GM19193 (cell line): Measurements from ENCODE around the gene ATG5.

Source experiments
- POLR2A ChIP-seq: IDR thresholded peaks from 4 replicates; pipeline ENCODE4 v1.6.1; 2011; ENCODE audit not compliant: insufficient read depth, insufficient read length; ENCODE audit errors: extremely low read depth

ATG5 gene

DNA sequence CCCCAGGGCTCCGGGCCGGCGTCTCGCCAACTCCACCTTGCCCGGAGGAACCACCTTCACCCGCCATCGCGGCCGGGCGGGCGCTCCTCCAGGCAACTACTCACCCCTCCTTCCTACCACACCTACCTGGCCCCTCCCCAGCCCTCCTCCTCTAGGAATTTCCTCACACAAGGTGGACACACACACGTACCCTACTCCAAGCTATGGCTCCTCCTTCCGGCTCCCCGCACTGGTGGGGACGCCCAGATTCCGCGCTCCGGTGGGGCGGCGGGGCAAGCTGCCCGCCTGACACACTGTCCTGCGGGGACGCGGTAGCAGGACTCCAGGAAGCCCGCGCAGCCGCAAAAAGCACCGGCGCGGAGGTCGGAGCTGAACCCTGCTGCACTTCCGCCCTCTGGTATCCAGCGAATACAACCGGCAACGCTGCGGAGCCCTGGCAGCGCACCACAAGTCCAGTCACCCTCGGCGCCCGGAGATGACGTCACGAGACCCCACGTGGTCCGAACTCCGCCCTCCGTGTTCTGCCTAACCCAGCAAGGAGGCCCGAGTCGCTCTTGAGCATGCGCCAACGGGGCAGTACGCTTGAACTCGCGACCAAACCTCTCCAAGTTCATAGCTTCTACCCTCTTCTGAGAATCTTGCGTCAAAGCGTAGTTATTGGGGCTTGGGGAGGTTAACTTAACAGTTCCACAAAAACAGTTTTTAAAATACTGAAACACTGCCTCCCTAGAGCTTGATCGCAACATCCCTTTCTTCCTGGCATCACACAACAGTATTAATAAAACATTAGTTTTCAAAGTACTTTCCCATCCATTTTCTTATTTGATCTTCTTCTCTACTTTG lies at the start of gene ATG5:
Gene ATG5, minus strand, starts transcription at position 425 of the 843 bp plus-strand sequence. CDS start 9,552 bp downstream, outside the sequence.
- TF ChIP-seq POLR2A, result peak; percentile 93

DNA sequence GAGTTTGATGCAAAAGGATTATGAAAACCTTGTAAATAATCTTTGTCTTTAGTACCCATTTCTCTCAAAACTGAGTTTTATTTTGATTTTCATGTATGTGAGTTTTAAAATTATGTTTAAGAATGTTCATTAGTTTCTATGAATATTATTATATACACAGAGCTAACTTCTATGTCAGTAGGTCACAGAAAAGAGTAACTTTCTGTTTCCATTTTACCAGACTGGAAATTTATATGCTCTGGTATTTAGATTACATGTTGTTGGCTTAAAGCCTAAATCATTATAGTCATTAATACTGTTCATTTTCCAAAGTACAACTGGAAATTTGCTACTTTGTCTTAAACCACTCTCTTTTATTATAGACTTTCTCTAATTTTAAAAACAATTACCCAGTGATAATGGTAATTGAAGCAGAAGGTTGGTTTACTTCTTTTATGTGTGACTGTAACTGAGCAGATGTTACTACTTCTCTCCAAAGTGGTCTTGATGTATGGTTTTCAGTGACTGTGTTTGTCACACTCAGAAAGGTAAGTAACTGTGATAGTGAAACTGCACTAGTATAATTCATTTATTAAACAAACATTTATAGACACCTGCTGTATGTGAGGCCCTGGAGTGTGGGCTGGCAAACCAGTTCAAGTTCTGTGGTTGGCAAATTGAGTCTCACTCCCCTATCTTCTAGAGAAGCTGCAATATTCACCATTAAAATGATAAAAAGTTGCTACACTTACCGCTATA lies 48.1 kb upstream of the ATG5 start:
- TF ChIP-seq POLR2A, result no peak

DNA sequence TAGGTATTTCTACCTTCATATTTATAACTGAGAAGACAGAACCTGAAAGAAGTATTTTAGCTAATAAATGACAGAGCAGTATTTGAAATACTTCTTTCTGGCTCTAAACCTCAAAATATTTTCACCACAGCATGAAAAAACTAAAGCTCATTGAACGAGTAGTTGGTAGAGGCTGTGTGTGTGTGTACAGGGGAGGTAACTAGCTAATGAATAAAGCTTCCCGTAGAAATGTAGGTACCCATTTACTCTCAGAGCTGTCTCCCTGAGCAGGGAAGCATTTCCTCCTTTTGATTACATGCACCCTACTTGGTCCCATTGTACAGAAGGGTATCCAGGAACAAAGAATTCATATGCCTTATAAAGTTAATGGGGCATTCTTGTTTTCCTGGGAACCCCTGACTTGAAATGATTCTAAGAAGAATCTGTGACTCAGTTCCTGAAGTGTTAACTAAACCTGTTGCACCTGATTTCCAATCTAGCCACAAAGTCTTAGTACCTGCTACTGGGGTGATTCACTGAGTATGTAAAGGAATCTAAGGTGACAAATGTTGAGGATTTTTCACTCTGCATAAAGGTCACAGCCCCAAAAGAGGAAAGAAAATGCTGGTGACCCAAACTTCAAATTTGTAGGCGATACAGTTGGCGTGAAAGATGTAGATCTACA lies 47.4 kb upstream of the ATG5 start:
- no peak for TF ChIP-seq POLR2A

DNA sequence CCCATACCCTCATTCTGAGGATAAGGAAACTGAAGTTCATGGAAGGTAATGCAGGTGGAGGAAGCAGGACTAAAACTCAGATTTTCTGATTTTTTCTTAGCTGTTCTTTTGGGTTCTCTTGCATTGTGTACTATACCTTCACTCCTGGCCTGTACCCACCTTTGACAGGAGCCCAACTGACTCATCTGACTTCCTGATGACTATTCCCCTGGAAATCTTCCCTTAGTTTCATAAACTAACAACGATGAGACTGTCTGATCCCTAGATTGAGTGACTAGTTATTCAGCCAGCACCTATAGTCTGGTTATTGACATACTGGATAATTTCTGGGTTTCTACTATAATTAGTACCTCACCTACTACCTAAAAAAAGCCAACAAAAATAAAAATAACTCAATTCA lies 45.1 kb upstream of the ATG5 start:
- TF ChIP-seq POLR2A, result no peak

DNA sequence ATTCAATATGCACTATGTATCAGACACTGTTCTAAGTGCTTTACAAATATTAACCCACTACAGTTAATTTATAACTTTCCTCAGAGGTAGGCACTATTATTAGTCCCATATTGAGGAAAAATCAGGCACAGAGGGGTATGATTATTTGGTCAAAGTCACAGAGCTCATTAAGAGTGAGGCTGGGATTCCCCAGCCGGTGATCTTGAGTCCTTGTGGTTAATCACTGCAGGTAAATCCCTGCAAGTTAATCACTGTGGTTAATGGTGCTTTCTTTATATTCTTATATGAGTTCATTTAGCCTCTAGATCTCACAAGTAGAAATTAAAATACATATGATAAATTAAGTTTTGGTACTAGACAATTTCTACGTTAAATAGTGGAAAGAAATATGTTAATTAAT lies 44.2 kb upstream of the ATG5 start:
- no peak for TF ChIP-seq POLR2A

DNA sequence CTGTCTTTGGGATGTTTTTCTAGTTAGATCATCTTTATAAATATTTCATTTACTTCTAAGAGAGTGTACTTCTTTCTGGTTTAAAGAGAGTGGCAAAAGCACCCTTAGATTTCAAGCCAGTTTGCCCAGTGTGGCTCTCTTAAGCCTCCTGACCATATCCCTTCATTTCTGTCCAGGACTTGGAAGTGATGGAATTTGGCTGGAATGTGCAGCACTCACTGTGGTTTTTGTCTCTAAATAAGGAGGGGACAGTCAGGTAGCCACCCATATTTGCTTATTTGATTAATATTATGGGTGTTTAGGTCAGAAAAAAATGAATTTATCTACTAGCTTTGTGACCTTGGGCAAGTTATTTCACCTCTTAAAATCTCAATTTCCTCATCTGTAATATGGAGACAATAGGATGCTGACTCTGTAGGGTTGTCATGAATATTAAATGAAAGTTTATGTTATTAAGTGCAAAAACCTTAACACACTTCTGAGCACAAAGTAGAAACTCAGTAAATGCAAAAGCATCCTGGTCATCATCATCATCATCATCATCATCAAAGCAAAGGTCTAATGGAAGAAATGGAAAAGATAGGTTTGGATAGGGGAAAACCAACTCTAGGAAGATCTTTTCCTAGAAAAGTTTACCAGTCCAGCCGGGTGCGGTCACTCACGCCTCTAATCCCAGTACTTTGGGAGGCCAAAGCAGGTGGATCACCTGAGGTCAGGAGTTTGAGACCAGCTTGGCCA lies 38.0 kb upstream of the ATG5 start:
- TF ChIP-seq POLR2A, result no peak

DNA sequence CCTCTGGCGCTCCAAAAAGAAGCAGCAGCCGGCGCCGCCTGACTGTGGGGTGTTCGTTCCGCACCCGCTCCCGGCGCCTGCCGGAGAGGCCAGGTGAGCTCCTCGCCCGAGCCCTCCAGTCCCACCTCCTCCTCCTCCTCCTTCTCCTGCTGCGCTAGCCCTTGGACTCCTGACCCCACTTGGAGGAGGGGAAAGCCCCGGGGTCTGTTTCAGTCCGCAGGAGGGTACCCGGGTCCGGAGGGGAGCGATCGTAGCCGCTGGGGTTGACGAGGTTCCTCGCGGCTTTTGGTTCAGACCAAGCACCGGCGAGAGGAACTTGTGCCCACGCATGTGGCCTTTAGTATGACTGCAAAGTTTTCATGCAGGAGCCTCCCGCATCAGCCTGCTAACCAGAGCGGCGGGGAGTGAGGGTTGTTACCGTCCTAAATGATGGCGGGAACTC lies 35.5 kb upstream of the ATG5 start:
- TF ChIP-seq POLR2A, result no peak

DNA sequence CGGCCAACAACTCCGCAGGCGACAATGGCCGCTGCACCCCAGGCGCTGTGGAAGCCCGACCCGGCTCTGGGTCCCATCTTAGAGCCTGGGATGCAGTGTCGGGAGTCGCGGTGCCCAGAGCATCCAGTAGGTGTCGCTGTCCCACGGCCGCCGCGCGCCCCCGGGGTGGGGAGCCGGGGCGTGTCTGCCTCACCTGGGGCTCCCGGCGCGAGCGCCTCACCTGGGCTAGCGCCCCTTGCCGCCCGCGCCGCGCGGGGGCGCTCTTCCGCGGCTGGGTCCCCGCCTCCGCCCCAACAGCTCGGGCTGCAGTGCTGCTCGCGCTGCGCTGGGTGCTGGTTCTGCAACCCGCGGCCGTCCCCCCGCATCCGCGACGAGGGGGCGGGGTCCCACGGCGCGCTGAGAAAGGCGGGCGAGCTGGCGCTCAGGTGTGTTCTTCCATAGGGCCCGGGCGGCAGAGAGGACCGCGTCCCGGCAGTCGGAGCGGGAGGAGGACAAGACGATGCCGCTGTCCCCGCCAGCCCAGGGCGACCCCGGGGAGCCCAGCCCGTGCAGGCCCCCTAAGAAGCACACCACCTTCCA lies 34.9 kb upstream of the ATG5 start, which contains the start of gene CRYBG1:
Gene CRYBG1, plus strand, starts transcription at position 308 of the 579 bp plus-strand sequence. Its CDS starts 192 bp downstream, at position 500.
- TF ChIP-seq POLR2A, result no peak

DNA sequence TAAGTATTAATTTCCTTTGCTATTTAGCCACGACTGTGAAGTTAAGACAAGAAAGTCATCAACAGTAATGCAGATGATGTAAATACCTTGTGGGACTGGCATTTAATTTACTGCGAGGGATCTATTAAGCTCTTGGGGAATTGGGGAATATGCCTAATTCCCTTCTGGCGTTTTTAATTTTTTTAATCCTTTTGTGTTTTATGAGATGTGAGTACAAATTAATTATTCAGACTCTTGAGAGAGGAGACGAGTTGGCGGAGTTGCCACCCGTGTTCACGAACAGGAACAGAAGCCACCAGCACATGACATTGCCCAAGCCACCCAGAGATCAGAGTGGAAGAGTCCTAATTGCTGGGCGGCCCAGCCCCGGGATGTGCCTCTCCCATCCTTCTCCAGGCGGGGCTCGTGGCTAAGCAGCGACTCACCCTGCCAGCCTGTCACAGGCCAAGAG lies 34.4 kb upstream of the ATG5 start:
- TF ChIP-seq POLR2A, result no peak

DNA sequence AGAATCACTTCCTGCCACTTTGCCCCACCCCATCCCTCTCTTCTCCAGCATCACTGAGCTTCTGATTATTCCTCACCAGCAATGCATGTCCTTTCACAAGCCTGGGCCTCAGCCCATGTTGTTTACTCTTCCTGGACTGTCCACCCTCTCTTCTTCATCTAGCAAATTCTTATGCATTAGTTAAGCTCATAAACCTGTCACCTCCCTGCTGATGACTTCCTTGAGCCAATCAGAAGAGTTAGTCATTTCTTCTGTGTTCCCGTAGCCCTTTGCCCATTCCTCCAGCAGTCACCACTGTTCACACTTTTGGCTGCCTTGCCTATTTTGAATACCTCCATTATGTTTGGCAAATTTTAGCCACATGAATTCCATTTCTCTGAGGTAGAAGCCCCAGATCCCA lies 30.8 kb upstream of the ATG5 start:
- no peak for TF ChIP-seq POLR2A

DNA sequence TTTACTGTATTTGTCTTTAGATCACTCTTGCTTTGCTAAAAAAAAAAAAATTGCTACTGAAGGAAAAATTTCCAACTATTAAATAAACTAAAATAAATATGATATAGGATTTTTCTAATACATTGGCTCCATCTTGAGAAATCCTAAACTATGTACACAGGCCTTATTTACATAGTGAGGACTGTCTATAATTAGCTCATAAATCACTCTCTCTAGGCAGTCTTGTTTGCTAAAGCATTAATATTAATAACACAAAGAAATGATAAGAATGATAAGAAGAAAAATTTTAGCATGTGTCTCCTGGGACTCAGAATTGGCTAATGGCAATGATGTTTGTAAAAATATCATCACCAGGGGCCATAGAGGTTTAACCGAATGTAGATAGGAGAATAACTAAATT lies 21.7 kb upstream of the ATG5 start:
- no peak for TF ChIP-seq POLR2A

DNA sequence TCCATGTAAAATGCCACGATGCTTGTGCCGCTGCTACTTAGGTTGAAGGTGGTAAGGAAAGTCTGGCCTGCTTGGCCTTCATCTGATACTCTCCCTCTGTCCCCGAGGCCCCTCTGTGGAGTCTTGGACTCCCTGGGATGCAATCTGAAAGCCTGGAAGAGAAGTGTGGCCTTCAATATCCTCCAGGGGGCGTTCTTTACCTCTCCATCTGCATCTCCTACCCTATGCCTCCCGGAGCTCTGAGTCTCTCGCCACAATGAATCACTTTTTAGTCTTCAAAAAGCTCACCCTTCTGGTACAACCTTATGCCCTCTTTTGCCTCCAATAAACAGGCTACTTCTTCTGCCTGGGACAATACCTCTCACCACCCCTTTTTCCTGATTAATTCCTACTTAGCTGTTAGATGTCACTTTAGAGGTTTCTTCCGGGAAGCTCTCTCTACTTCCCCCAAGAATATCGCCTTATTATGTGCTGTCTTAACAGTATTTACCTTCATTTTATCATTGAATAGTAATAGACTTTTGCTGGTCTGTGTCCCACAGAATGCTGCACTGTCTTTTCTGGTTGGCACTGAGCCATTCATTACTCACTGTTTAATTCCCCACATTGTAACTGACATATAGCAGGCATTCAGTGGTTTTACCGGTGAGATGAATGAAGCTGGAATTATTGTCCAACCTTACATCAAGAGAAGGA lies 13.9 kb upstream of the ATG5 start:
- no peak for TF ChIP-seq POLR2A

DNA sequence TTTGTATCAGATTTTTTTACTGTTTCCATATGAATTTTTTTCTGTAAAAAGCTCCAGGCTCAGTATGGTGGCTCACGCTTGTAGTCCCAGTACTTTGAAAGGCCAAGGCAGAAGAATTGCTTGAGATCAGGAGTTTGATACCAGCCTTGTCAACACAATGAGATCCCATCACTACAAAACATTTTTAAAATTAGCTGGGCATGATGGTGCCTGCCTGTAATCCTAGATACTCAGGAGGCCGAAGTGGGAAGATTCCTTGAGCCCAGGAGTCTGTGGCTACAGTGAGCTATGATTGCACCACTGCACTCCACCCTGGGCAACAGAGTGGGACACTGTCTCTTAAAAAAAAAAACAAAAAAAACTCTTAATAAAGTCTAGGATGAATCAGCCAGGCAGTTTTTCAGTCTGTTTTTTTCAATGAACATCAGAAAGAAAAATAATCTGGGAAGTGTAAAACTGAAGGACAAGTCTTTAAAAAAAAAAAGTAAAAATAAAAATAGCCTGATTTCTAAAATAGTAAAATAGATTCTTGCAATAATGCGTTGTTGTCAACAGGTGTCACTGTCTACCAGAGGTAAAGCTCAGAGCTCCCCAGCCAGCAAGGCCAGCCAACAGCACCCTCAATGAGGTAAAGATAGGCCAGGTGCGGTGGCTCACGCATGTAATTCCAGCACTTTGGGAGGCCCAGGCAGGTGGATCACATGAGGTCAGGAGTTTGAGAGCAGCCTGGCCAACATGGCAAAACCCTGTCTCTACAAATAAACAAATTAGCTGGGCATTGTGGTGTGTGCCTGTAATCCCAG lies 9.3 kb upstream of the ATG5 start:
- no peak for TF ChIP-seq POLR2A
